ENCODE results near the gene NHSL1.
A peak's percentile ranks its signal among the peaks of the same experiment; 100 is the strongest.

Gene NHSL1

GRCh38 chr6:138401960-138402837, 97.1 kb downstream of the NHSL1 start:
- DNase-seq (ENCODE audit: low read depth), result no peak

DNA sequence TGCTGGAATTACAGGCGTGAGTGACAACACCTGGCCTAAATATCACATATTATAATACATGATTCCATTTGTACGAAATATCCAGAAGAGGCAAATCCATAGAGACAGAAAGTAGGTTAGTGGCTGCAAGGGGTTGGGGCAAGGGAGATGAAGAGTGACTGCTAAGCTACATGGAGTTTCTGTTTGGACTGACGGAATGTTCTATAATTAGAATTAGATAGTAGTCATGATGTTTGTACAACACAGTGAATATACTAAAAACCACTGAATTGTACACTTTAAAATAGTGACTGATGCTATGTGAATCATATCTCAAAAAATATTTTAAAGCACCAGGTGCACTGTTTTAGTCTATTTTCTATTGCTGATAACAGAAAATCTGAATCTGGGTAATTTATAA, 99.0 kb downstream of the NHSL1 start:
- peak; percentile 47 for DNase-seq (ENCODE audit: low read depth)

DNA sequence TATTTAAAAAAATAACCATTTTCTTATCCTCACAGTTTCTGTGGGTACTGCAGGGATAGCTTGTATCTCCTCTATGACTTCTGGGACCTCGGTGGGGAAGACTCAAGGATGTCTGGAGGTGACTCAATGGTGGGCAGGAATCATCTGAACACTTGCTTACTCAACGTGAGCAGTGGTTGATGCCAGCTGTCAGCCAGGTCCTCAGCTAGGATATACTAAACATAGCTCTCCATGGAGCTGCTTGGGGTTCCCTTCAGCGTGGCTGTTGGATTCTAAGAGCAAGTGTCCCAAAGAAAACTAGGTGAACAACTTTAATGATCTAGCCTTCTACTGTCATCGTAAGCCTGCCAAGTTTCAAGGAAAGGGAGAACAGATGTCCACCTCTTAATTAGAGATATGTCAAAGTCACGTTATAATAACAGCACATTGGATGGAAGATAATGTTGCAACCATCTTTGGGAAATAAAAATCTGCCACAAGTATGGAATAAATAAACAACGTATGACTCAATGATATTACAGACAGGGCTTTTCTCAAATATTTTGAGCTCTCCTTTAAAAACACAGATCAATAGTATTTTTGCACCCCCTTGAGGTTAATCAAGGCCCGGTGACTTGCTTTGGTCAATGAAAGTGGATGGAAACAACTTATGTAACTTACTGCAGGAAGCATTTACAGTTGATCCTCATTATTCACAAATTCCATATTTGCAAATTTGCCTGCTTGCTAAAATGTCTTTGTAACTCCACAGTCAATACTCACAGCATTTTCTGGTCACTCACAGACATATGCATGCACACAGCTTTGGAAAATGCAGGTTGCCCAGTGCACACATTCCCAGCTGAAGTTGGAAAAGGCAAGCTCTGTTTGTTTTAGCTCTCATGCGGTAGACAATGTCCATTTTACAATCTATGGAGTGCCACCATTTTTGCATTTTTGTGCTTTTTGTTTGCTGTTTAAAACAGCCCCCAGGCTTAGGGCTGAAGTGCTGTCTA, 101.9 kb downstream of the NHSL1 start:
- peak; percentile 53 for DNase-seq (ENCODE audit: low read depth)

- DNase-seq (ENCODE audit: low read depth), result no peak
Observed at GRCh38 chr6:138396709-138397108, 102.6 kb downstream of the NHSL1 start.

DNA sequence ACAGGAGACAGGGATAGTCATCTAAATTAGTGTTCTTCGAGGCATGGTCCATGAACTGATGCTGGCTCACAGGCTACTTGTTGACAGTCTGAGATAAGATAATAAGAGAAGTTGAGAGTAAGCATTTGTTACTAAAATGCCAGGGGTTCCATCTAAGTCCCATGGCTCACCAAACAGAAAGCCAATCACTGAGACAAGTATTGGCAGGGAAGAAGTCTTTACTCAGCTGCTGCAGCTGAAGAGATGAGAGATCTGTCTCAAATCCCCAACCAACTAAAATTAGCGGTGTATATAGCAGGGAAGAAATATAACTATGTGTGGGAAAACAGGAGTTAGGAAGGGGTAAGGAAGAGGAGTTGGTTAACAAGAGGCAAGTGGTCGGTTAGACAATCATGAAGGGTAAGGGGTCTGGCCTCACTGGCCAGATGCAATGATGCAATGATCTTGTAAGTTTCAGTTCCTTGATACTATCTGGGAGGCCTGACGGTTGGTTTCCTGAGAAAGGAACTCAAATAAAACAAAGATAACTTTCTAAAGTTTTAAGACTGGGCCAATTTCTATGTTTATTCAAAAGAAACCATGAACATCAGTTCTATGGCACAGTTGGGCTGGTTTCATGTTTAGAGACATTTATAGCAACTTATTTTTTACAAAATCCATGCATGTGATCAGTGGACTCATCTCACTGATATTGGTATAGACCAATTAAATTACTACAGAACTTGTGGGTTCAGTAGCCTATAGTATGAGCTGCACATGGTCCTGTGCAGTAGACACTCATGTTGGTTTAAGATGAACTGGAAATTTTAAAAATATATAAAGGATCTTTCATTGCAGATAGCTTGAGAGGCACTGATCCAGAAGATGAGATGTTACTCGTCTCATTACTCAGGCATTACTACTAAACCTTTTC, 105.2 kb downstream of the NHSL1 start:
- DNase-seq (ENCODE audit: low read depth), result no peak

DNA sequence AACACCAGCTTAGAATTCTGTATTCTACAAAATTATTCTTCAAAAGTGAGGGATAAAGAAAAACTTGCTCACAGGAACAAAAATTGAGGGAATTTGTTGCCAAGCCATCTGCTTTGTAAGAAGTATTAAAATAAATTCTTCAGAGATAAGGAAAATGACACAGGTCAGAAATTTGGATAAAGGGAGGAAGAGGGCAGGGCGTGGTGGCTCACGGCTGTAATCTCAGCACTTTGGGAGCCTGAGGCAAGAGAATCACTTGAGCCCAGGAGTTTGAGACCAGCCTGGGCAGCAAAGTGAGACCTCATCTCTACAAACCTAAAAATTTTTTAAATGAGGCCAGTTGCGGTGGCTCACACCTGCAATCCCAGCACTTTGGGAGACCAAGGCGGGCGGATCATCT, 109.7 kb downstream of the NHSL1 start:
- DNase-seq (ENCODE audit: low read depth), result no peak

GRCh38 chr6:138387577-138388368, 111.5 kb downstream of the NHSL1 start:
- no peak for DNase-seq (ENCODE audit: low read depth)

DNA sequence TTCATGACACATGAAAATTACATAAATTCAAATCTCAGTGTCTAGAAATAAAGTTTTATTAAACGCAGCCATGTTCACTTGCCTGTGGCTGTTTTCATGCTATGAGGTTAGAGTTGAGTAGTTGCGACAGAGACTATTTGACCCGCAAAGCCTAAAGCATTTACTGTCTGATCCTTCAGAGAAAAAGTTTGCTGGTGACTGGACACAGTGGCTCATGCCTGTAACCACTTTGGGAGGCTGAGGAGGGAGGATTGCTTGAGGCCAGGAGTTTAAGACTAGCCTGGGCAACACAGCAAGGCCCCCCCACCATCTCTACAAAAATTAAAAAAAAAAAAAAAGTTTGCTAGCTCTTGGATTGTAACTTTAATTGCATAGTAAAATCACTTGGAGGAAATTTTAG, 112.4 kb downstream of the NHSL1 start:
- DNase-seq (ENCODE audit: low read depth), result no peak

DNA sequence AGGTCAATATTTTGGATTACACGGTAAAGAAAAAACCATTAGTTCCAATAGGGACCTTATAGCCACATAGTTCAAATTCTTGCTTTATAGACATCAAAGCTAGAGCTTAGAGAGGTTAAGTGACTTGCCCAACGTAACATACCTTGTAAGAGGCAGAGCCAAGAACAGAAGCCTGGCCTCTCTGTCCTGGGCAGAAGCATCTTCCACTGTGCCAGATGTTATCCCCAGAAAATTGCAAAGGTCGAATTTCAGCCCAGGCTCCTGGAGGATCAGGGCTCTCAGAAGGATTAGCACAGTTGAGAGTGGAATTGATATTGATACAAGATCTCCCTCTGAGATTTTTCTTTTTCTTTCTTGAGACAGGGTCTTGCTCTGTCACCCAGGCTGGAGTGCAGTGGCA, 115.5 kb downstream of the NHSL1 start:
- no peak for DNase-seq (ENCODE audit: low read depth)

GRCh38 chr6:138382498-138383265, 116.6 kb downstream of the NHSL1 start:
- peak; percentile 6 for DNase-seq (ENCODE audit: low read depth)

DNA sequence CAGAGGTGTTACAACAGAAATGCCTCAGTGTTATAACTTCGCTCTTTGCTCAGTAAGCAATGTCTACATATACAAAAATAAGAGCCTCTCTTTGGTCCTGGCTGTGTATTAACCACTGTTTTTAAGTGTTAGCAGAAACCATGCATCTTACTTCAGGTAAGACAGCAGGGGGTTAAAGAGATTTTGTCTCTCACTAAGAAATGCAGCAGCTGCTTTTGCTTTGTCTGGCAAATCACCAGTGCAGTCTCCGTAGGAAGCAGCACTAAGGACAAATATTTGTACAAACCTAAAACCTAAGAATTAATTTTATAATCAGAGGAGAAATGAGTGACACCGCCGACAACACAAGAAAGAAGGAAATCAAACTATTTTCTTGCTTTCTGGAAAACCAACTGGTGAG, 120.8 kb downstream of the NHSL1 start:
- no peak for DNase-seq (ENCODE audit: low read depth)

- no peak for DNase-seq (ENCODE audit: low read depth)
Observed at GRCh38 chr6:138377844-138378243, 121.5 kb downstream of the NHSL1 start, which contains the start of gene SMIM28. SMIM28 (plus strand) TSS chr6:138377905; CDS start chr6:138378073, 168 bp downstream.

GRCh38 chr6:138377042-138377441, 122.3 kb downstream of the NHSL1 start:
- no peak for DNase-seq (ENCODE audit: low read depth)

DNA sequence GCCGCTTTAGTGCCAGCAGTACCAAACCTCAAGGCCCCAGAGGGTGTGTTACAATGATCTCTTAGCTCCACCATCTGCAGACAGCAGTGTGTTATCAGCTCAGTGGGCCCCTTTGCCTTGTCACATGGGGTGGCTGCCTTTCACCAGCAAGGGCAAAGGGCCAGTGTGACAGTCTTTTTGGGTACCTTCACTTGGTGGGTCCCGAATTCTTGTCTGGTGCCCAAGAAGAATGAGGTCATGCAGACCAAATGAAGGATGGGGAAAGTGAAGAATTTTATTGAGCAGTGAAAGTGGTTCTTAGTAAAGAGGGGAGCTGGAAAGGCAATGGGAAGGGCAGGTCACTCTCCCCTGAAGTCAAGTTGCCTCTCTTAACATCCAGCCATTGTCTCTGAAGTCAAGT, 124.5 kb downstream of the NHSL1 start:
- no peak for DNase-seq (ENCODE audit: low read depth)

DNA sequence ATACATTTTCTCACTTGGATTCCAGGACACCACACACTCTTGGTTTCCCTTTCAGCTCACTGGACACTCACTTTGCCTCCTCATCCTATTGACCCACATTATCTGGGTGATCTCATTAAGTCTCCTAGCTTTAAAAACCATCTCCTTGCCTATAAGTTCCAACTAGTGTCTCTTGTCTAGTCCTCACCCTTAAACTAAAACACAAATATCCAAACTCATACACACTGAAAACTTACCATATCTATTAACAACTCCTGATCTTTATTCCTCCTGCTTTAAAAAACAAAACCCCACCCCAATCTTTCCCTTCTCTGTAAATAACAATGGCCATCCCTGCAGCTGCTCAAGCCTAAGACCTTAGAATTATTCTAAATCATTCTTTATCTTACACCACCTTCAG, 125.1 kb downstream of the NHSL1 start:
- DNase-seq (ENCODE audit: low read depth), result no peak

GRCh38 chr6:138372711-138373463, 126.4 kb downstream of the NHSL1 start:
- no peak for DNase-seq (ENCODE audit: low read depth)
